H9 (cell line): ENCODE measurements around the gene CORO2B. TPM values are rescaled to one million over a fixed set of nuclear protein-coding genes. Genes with fewer than 3 reads are reported as not detected.

Experiments used
- DNase-seq: peaks from one replicate; pipeline ENCODE4 v3.0.0-alpha.2; 2017
- H2AFZ ChIP-seq: one replicate; pipeline ENCODE4 v1.6.1; 2013; ENCODE audit warnings: mild to moderate bottlenecking, low read length, control low read depth, moderate library complexity
- H2AK5ac ChIP-seq: 2 replicates; pipeline ENCODE4 v1.6.1; 2013; ENCODE audit warnings: low read length, control low read depth, mixed read lengths; ENCODE audit not compliant: insufficient read length
- H2BK120ac ChIP-seq: one replicate; pipeline ENCODE4 v1.6.1; 2013; ENCODE audit warnings: low read depth, mild to moderate bottlenecking, low read length, control low read depth, inconsistent platforms; ENCODE audit not compliant: poor library complexity, severe bottlenecking
- H2BK12ac ChIP-seq: 2 replicates; pipeline ENCODE4 v1.6.1; 2013; ENCODE audit warnings: low read length, control low read depth, mixed read lengths, low read depth; ENCODE audit not compliant: insufficient read length
- H2BK15ac ChIP-seq: 2 replicates; pipeline ENCODE4 v1.6.1; 2013; ENCODE audit warnings: low read depth, low read length, control low read depth
- H2BK20ac ChIP-seq: one replicate; pipeline ENCODE4 v1.6.1; 2013; ENCODE audit warnings: low read depth, mild to moderate bottlenecking, low read length, control low read depth, inconsistent platforms; ENCODE audit not compliant: poor library complexity, severe bottlenecking
- H2BK5ac ChIP-seq: 2 replicates; pipeline ENCODE4 v1.6.1; 2013; ENCODE audit warnings: low read length, control low read depth, mixed read lengths; ENCODE audit not compliant: insufficient read length
- H3K14ac ChIP-seq: 2 replicates; pipeline ENCODE4 v1.6.1; 2013; ENCODE audit warnings: low read length, control low read depth; ENCODE audit not compliant: insufficient read depth
- H3K18ac ChIP-seq: 2 replicates; pipeline ENCODE4 v1.6.1; 2013; ENCODE audit warnings: low read depth, mild to moderate bottlenecking, mixed read lengths, low read length, control low read depth; ENCODE audit not compliant: insufficient read length
- H3K23ac ChIP-seq: 2 replicates; pipeline ENCODE4 v1.6.1; 2013; ENCODE audit warnings: low read length, control low read depth, mixed read lengths, low read depth; ENCODE audit not compliant: insufficient read length
- H3K23me2 ChIP-seq: 2 replicates; pipeline ENCODE4 v1.6.1; 2013; ENCODE audit warnings: low read depth, mild to moderate bottlenecking, mixed read lengths, low read length, control low read depth; ENCODE audit not compliant: insufficient read length, poor library complexity, severe bottlenecking
- H3K27ac ChIP-seq: 2 replicates; pipeline ENCODE4 v1.5.1; 2013; ENCODE audit warnings: low read length, control low read depth, mixed read lengths, low read depth; ENCODE audit not compliant: insufficient read length
- H3K27me3 ChIP-seq: 2 replicates; pipeline ENCODE4 v1.6.1; 2013; ENCODE audit warnings: low read length, control low read depth, inconsistent platforms; ENCODE audit not compliant: insufficient read depth
- H3K4ac ChIP-seq: 2 replicates; pipeline ENCODE4 v1.6.1; 2013; ENCODE audit warnings: low read depth, mild to moderate bottlenecking, control low read depth, inconsistent platforms, low read length, moderate library complexity
- H3K4me1 ChIP-seq: 2 replicates; pipeline ENCODE4 v1.6.1; 2013; ENCODE audit warnings: low read length, control low read depth, inconsistent platforms; ENCODE audit not compliant: insufficient read depth
- H3K4me2 ChIP-seq: 2 replicates; pipeline ENCODE4 v1.6.1; 2013; ENCODE audit warnings: low read length, control low read depth, mixed read lengths; ENCODE audit not compliant: insufficient read length, insufficient read depth
- H3K56ac ChIP-seq: 2 replicates; pipeline ENCODE4 v1.6.1; 2013; ENCODE audit warnings: low read depth, mild to moderate bottlenecking, mixed read lengths, low read length, control low read depth; ENCODE audit not compliant: insufficient read length
- H3K79me1 ChIP-seq: 2 replicates; pipeline ENCODE4 v1.6.1; 2013; ENCODE audit warnings: low read depth, mild to moderate bottlenecking, moderate library complexity, low read length, control low read depth, inconsistent platforms; ENCODE audit not compliant: insufficient read depth, poor library complexity, severe bottlenecking
- H3K79me2 ChIP-seq: 2 replicates; pipeline ENCODE4 v1.6.1; 2013; ENCODE audit warnings: low read length, control low read depth, inconsistent platforms; ENCODE audit not compliant: insufficient read depth
- H3K9ac ChIP-seq: 2 replicates; pipeline ENCODE4 v1.6.1; 2013; ENCODE audit warnings: low read length, control low read depth, mixed read lengths; ENCODE audit not compliant: insufficient read length; ENCODE audit errors: extremely low read depth
- H3K9me3 ChIP-seq: one replicate; pipeline ENCODE4 v1.6.1; 2013; ENCODE audit warnings: low read depth, low read length, inconsistent platforms; ENCODE audit not compliant: control insufficient read depth
- H3T11ph ChIP-seq: one replicate; pipeline ENCODE4 v1.6.1; 2013; ENCODE audit warnings: mild to moderate bottlenecking, low read length, control low read depth, inconsistent platforms
- H4K20me1 ChIP-seq: one replicate; pipeline ENCODE4 v1.6.1; 2013; ENCODE audit not compliant: control insufficient read depth, insufficient read length, insufficient read depth
- H4K5ac ChIP-seq: 2 replicates; pipeline ENCODE4 v1.6.1; 2013; ENCODE audit warnings: low read depth, mild to moderate bottlenecking, mixed read lengths, low read length, control low read depth; ENCODE audit not compliant: insufficient read length
- H4K8ac ChIP-seq: replicated peaks from 2 replicates; pipeline ENCODE4 v1.6.1; 2013; ENCODE audit warnings: low read length, control low read depth, mixed read lengths, low read depth; ENCODE audit not compliant: insufficient read length
- H4K91ac ChIP-seq: 2 replicates; pipeline ENCODE4 v1.6.1; 2013; ENCODE audit warnings: low read depth, mild to moderate bottlenecking, moderate library complexity, mixed read lengths, low read length, control low read depth; ENCODE audit not compliant: insufficient read length
- H3K27ac Mint-ChIP-seq, 3 experiments: 2 replicates in 2 of 3; 3 replicates in 1 of 3; pipeline ENCODE4 v1.8.0; 2020 to 2021; ENCODE audit warnings: mixed read lengths in 3 of 3, mild to moderate bottlenecking in 1 of 3, moderate library complexity in 1 of 3
- H3K27me3 Mint-ChIP-seq: 2 replicates; pipeline ENCODE4 v1.8.0; 2021; ENCODE audit warnings: low read depth, mild to moderate bottlenecking, moderate library complexity, mixed read lengths
- H3K36me3 Mint-ChIP-seq, 3 experiments: 2 replicates in 2 of 3; 3 replicates in 1 of 3; pipeline ENCODE4 v1.8.0; 2020 to 2021; ENCODE audit warnings: low read depth in 3 of 3, mixed read lengths in 3 of 3; ENCODE audit not compliant: insufficient read depth in 1 of 3
- H3K4me1 Mint-ChIP-seq, 2 experiments: 2 replicates each; pipeline ENCODE4 v1.8.0; 2020; ENCODE audit warnings: mixed read lengths in 2 of 2
- H3K4me3 Mint-ChIP-seq, 2 experiments: 2 replicates in 1 of 2; 3 replicates in 1 of 2; pipeline ENCODE4 v1.8.0; 2020 to 2021; ENCODE audit warnings: mild to moderate bottlenecking in 2 of 2, mixed read lengths in 2 of 2, moderate library complexity in 1 of 2
- H3K9me3 Mint-ChIP-seq, 2 experiments: 2 replicates in 1 of 2; 3 replicates in 1 of 2; pipeline ENCODE4 v1.8.0; 2020; ENCODE audit warnings: mild to moderate bottlenecking in 2 of 2, mixed read lengths in 2 of 2, moderate library complexity in 1 of 2
- CTCF ChIP-seq: fragments of 200-600 bp; sonication (generic); conservative IDR thresholded peaks from 3 replicates; pipeline ENCODE4 v1.8.0; 2021; ENCODE audit warnings: antibody characterized with exemption, mild to moderate bottlenecking
- WGBS: extraction: QIAGEN DNeasy Blood & Tissue Kit; methylation state at CpG from one replicate; pipeline ENCODE4 v1.1.7; 2013; ENCODE audit warnings: missing lambda C conversion rate, low lambda C conversion rate, mixed read lengths; ENCODE audit not compliant: insufficient read length; ENCODE audit errors: extremely low coverage; 5-methylcytosine and 5-hydroxymethylcytosine counted together
- total RNA-seq: library from RNA; stranded (reverse); gene quantifications from 2 replicates; pipeline ENCODE4 v1.2.1, GENCODE V29; 2021

The CORO2B gene
- total RNA-seq, 1 experiment from 2014 or later, result 3.1 TPM

GRCh38 chr15:68615301-68615700 lies 36.5 kb downstream of the CORO2B start:
- H3T11ph ChIP-seq, result no peak overlapping the region
- no CpG with 5 or more reads among the region's 1 CpG for WGBS
- H4K8ac ChIP-seq, result no peak overlapping the region
- H2AK5ac ChIP-seq, result no peak overlapping the region
- no peak overlapping the region for H2BK5ac ChIP-seq
- peaks cover 28 to 36% of the 10 kb centered on the region in 2 experiments for H3K4me1 Mint-ChIP-seq
- H3K27me3 ChIP-seq, result no peaks in the 10 kb centered on the region
- no peaks in the 10 kb centered on the region for H3K79me2 ChIP-seq
- H2BK15ac ChIP-seq, result no peak overlapping the region
- H3K27me3 Mint-ChIP-seq, result peaks cover 15% of the 10 kb centered on the region
- H3K23ac ChIP-seq, result no peak overlapping the region
- H3K23me2 ChIP-seq, result no peaks in the 10 kb centered on the region
- no peak for TF ChIP-seq CTCF
- no peaks in the 10 kb centered on the region for H4K20me1 ChIP-seq
- H3K9me3 Mint-ChIP-seq, result no peaks in the 10 kb centered on the region
- peaks cover 6% of the 10 kb centered on the region; the same call in 1 of the 2 replicates for H3K4me1 ChIP-seq
- H4K5ac ChIP-seq, result no peak overlapping the region
- H3K27ac ChIP-seq, result no peak overlapping the region
- no peak overlapping the region for H2BK20ac ChIP-seq
- no peak for DNase-seq
- H3K4me2 ChIP-seq, result no peak overlapping the region
- no peak overlapping the region for H2BK12ac ChIP-seq
- H4K91ac ChIP-seq, result no peak overlapping the region
- H3K4ac ChIP-seq, result no peak overlapping the region
- no peak overlapping the region for H2BK120ac ChIP-seq
- no peak overlapping the region for H3K9ac ChIP-seq
- no peak overlapping the region for H3K14ac ChIP-seq
- H3K79me1 ChIP-seq, result no peaks in the 10 kb centered on the region
- no peaks in the 10 kb centered on the region for H3K9me3 ChIP-seq
- no peak overlapping the region for H3K4me3 Mint-ChIP-seq
- H3K36me3 Mint-ChIP-seq, result peaks cover 0 to 4% (median 0%) of the 10 kb centered on the region in 3 experiments; a peak in 1 of 7 replicates
- H2AFZ ChIP-seq, result no peak overlapping the region
- no peak overlapping the region for H3K56ac ChIP-seq
- H3K27ac Mint-ChIP-seq, result no peak overlapping the region
- no peak overlapping the region for H3K18ac ChIP-seq
